Kidney (tissue), 14 donors: ENCODE results near the gene MAD1L1. TPM values are rescaled to one million over a fixed set of nuclear protein-coding genes. Genes with fewer than 3 reads are reported as not detected.
A peak's percentile ranks its signal among the peaks of the same experiment; 100 is the strongest.

Experiments
- DNase-seq, 5 donors: peaks; one replicate each; pipeline ENCODE4 v3.0.0-alpha.2; 2013 to 2020
- FAIRE-seq: peaks from 2 replicates; lab custom pipeline; 2012; peaks lifted over from hg19 to GRCh38; lab: Jason Lieb, UNC
- H3K27ac ChIP-seq, 2 donors: one replicate each; pipeline ENCODE4 v1.7.0; 2013; ENCODE audit warnings: low read depth in 2 of 2, low read length in 2 of 2, inconsistent platforms in 1 of 2
- H3K27me3 ChIP-seq: one replicate; pipeline ENCODE4 v1.7.1; 2013; ENCODE audit warnings: low read length, inconsistent platforms; ENCODE audit not compliant: control insufficient read depth, insufficient read depth
- H3K36me3 ChIP-seq, 3 donors: one replicate each; pipeline versions ENCODE4 v1.7.0 to v1.7.1; 2013; ENCODE audit warnings: low read length in 3 of 3, control low read depth in 1 of 3, inconsistent platforms in 1 of 3; ENCODE audit not compliant: insufficient read depth in 3 of 3, control insufficient read depth in 2 of 3
- H3K4me1 ChIP-seq, 3 donors: one replicate each; pipeline versions ENCODE4 v1.7.0 to v1.7.1; 2013; ENCODE audit warnings: low read length in 3 of 3, inconsistent platforms in 1 of 3, low read depth in 1 of 3; ENCODE audit not compliant: control insufficient read depth in 2 of 3, insufficient read depth in 2 of 3
- H3K4me3 ChIP-seq, 3 donors: one replicate each; pipeline versions ENCODE4 v1.7.0 to v1.8.1; 2013; ENCODE audit warnings: low read length in 3 of 3, control low read depth in 1 of 3, inconsistent platforms in 1 of 3
- H3K9ac ChIP-seq, 3 donors: one replicate each; pipeline versions ENCODE4 v1.7.0 to v1.7.1; 2013; ENCODE audit warnings: low read length in 3 of 3, control low read depth in 1 of 3, inconsistent platforms in 1 of 3
- H3K9me3 ChIP-seq, 3 donors: one replicate each; pipeline versions ENCODE4 v1.7.0 to v1.7.1; 2013; ENCODE audit warnings: low read length in 3 of 3, control low read depth in 1 of 3, inconsistent platforms in 1 of 3; ENCODE audit not compliant: control insufficient read depth in 2 of 3, insufficient read depth in 1 of 3
- intact Hi-C: fragments of 100-400 bp; cut with DNase I; formaldehyde crosslinking; loops from one replicate; pipeline ENCODE4 v1.11.1; 2022
- polyA plus RNA-seq: library from polyadenylated mRNA; stranded (reverse); fragments of 350-450 nt; fragmentation: Illumina TruSeq; extraction: RNeasy Lipid Tissue Mini Kit (QIAGEN cat#74804); gene quantifications from one replicate; pipeline ENCODE4 v1.2.3, GENCODE V29; 2014; ENCODE audit warnings: low read depth, low replicate concordance; ENCODE audit not compliant: insufficient read depth
- total RNA-seq: library from RNA; stranded (reverse); fragmentation: NEBNext Ultra II Directional; extraction: Animal tissue kit (Norgen Biotek cat#: 25700); gene quantifications from one replicate; pipeline ENCODE4 v1.2.1, GENCODE V29; 2021
- TF ChIP-seq, protein P1 (sequence below): IDR thresholded peaks from 3 replicates; pipeline ENCODE4 v1.5.1; 2012; ENCODE audit warnings: mild to moderate bottlenecking, moderate library complexity, borderline replicate concordance; ENCODE audit not compliant: insufficient read depth; ENCODE audit errors: extremely low read depth
- donor health status: control.
- donor health status: control.
- donor health status: control.
- donor health status: control.
- donor health status: control.
- donor health status: DM: yes; HTN: yes; CAD: no.
- donor health status: Normal renal cell carcinoma (clear cell type).

Gene MAD1L1
- total and polyA plus RNA-seq, 2 donors from 2014 or later, result 33.2 to 45.2 TPM

DNA sequence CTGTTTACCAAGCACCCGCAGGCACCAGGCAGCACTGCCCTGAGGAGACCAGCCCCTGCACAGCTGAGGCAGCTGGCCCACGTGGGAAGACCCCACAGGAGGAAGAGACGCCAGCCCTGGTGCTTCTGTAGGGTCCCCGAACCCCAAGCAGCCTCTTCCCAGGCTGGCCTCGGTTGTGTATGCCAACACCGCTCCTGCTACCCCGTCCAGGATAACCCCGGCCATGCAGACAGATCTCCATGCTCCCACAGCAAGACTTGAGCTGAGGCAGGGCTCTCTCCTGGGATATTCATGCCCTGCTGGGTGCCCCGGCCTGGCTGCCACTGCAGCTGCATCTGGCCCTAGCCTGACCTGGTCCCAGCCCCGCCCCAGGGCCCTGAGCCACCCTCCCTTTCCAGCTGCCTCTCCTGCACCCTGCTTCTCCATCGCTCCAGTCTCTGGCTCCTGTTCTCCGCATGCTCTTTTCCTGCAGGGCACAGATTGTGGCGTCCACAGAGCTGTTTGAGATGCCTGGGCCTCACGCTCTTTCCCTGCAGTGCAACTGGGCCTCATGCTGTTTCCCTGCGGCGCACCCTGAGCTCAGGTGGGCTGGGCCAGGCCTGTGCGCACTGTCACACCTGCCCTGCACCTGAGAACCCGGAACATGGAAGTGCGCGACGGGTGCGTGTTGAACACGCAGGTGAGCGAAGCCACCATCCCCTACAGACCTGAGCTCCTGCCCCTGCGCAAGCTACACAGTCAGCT, 326.5 kb downstream of the MAD1L1 start:
- Histone ChIP-seq H3K9me3 (no peaks in the 10 kb centered on the region), H3K4me1 (no peaks in the 10 kb centered on the region), H3K36me3 (no peaks in the 10 kb centered on the region), H3K27ac (no peak overlapping the region), H3K27me3 (no peaks in the 10 kb centered on the region), H3K4me3 (no peak overlapping the region), H3K9ac (no peak overlapping the region)
- no peak for FAIRE-seq
- TF ChIP-seq, protein P1, sequence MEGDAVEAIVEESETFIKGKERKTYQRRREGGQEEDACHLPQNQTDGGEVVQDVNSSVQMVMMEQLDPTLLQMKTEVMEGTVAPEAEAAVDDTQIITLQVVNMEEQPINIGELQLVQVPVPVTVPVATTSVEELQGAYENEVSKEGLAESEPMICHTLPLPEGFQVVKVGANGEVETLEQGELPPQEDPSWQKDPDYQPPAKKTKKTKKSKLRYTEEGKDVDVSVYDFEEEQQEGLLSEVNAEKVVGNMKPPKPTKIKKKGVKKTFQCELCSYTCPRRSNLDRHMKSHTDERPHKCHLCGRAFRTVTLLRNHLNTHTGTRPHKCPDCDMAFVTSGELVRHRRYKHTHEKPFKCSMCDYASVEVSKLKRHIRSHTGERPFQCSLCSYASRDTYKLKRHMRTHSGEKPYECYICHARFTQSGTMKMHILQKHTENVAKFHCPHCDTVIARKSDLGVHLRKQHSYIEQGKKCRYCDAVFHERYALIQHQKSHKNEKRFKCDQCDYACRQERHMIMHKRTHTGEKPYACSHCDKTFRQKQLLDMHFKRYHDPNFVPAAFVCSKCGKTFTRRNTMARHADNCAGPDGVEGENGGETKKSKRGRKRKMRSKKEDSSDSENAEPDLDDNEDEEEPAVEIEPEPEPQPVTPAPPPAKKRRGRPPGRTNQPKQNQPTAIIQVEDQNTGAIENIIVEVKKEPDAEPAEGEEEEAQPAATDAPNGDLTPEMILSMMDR, result no peak
- intact Hi-C loops, result no loop called here
- DNase-seq, result peak in 1 of 5 donors; percentile 49

- DNase-seq, result peak in 1 of 5 donors; percentile 41
- H3K9ac ChIP-seq, result no peak overlapping the region
- intact Hi-C loops, result no loop called here
- no peaks in the 10 kb centered on the region for H3K4me1 ChIP-seq
- no peak overlapping the region for H3K4me3 ChIP-seq
- H3K9me3 ChIP-seq, result no peaks in the 10 kb centered on the region
- no peaks in the 10 kb centered on the region for H3K36me3 ChIP-seq
- no peak overlapping the region for H3K27ac ChIP-seq
- TF ChIP-seq, protein P1, result no peak
- no peak for FAIRE-seq
- H3K27me3 ChIP-seq, result no peaks in the 10 kb centered on the region
Observed at GRCh38 chr7:1902231-1902855, 330.4 kb downstream of the MAD1L1 start.

DNA sequence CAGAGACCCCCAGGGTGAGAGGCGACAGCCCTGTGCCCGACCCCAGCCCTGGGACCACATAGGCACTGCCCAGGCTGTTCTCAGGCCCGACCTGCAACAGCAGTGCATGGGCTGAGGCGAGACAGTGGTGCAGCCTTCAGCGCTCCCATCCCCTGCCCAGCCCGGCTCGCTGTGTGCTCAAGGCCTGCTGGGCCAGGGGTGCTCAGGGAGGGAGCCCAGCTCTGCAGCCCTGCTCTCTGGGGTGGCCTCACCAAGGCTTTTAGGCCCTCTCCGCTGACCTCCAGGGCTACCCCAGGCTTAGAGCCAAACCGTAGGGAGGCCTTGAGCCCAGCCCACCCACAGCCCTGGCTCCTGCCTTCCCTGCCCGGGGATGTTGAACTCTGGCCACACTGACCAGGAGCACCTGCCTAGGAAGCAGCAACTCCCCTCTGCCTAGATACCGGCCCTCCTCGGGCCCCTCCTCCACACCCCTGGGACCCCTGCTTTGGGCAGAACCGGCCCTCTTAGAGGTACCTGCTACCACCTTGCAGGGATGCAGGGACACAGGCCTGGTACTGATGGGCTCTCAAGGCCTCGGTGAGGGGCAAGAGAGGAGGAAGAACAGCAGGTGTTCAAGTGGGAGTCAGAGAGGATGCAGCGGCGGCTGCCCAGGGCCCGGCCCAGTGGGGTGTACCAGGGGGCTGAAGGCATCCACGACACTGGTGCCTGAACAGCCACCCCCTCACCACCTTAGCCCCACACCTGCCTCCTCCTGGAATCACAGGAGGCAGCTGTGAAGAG, 331.1 kb downstream of the MAD1L1 start:
- Histone ChIP-seq H3K4me3 (no peak overlapping the region), H3K4me1 (no peaks in the 10 kb centered on the region), H3K36me3 (no peaks in the 10 kb centered on the region), H3K9me3 (no peaks in the 10 kb centered on the region), H3K27ac (no peak overlapping the region), H3K9ac (no peak overlapping the region), H3K27me3 (no peaks in the 10 kb centered on the region)
- FAIRE-seq, result no peak
- intact Hi-C loops, result no loop called here
- TF ChIP-seq, protein P1, result no peak
- peak in 1 of 5 donors; percentile 63 for DNase-seq
